Effector memory CD8-positive, alpha-beta T cell (primary cell): ENCODE measurements around the gene TLE6.
A peak's percentile ranks its signal among the peaks of the same experiment; 100 is the strongest.

Experiments
- ATAC-seq: fragments of 150-1000 bp; cut with Tn5 transposase; replicated peaks from 2 replicates; pipeline ENCODE4 v1.10.0; 2021; ENCODE audit warnings: mild to moderate bottlenecking, moderate library complexity
- DNase-seq, 3 experiments: peaks; one replicate each; pipeline ENCODE4 v3.0.0; 2021
- H3K27ac Mint-ChIP-seq, 2 donors: one replicate each; pipeline ENCODE4 v1.8.0; 2022; ENCODE audit warnings: mild to moderate bottlenecking in 2 of 2, mixed read lengths in 2 of 2, moderate library complexity in 2 of 2
- H3K27me3 Mint-ChIP-seq, 2 donors: one replicate each; pipeline ENCODE4 v1.8.0; 2022; ENCODE audit warnings: mixed read lengths in 2 of 2
- H3K36me3 Mint-ChIP-seq: one replicate; pipeline ENCODE4 v1.8.0; 2022; ENCODE audit warnings: mild to moderate bottlenecking, moderate library complexity, mixed read lengths; ENCODE audit not compliant: insufficient read depth
- H3K4me1 Mint-ChIP-seq, 2 donors: one replicate each; pipeline ENCODE4 v1.8.0; 2022; ENCODE audit warnings: low read depth in 2 of 2, mixed read lengths in 2 of 2
- H3K4me3 Mint-ChIP-seq, 2 donors: one replicate each; pipeline ENCODE4 v1.8.0; 2022; ENCODE audit warnings: mild to moderate bottlenecking in 2 of 2, mixed read lengths in 2 of 2, moderate library complexity in 2 of 2
- H3K9me3 Mint-ChIP-seq, 2 donors: one replicate each; pipeline ENCODE4 v1.8.0; 2022; ENCODE audit warnings: mixed read lengths in 2 of 2

The TLE6 gene

DNA sequence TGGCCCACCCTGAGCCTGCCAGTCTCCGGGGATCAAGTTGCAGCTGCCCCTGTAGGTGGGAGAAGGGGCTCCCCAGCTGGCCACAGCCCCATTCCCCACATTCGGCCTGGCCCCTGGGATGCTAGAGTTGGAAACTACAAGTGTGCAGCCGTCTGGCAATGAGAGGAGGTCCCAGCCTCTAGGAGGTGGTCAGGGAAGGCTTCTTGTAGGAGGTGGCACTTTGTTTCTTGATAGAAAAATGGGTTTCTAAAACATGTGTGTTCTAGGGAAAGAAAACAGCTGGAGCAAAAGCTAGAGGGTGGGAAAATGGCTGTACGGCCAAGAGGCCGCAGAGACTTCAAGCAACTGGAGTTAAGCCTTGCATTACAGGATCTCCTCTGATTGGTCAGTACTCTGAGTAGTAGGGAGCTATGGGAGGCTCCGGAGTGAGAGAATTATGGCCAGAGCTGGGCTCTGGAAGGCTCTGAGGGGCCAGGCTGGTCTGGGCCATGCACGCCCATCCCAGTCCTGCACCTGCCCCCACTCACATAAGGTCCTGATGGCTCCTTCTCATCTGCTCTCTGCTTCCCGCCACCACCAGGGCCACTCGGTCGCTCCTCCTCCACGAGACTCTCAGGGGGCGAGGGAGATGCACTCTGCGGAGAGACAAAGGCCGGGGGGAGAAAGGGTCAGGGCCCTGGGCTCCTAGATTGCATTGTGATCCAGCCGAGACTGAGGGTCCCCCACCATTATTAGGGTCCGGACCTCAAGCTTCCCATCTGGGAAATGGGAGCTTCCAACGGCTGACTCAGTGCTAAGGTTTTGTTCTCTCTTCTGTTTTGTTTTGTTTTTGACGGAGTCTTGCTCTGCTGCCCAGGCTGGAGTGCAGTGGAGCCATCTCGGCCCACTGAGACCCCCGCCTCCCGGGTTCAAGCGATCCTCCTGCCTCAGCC lies 38.0 kb downstream of the TLE6 start:
- ATAC-seq: no peak
- no peaks in the 10 kb centered on the region for H3K4me1 Mint-ChIP-seq
- DNase-seq: no peak
- no peaks in the 10 kb centered on the region for H3K9me3 Mint-ChIP-seq
- H3K4me3 Mint-ChIP-seq: no peak overlapping the region
- no peaks in the 10 kb centered on the region for H3K27me3 Mint-ChIP-seq
- peaks cover 3% of the 10 kb centered on the region for H3K36me3 Mint-ChIP-seq
- H3K27ac Mint-ChIP-seq: no peak overlapping the region

DNA sequence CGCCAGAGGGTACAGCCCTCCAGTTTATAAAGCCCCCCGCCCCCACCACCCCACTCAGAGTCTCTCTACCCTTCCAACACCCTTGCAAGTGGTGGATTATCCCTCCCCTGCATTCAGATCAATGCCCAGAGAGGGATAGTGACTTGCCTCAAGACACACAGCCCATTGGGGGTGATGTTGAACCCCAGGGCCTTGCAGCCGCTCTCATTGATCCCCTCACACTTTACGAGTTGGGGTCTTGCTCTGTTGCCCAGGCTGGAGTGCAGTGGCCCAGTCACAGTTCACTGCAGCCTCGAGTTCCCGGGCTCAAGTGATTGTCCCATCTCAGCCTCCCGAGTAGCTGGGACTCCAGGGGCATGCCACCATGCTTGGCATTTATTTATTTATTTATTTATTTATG lies 40.6 kb downstream of the TLE6 start:
- ATAC-seq: no peak
- peaks cover 3% of the 10 kb centered on the region for H3K36me3 Mint-ChIP-seq
- H3K4me3 Mint-ChIP-seq: no peak overlapping the region
- no peaks in the 10 kb centered on the region for H3K27me3 Mint-ChIP-seq
- no peak overlapping the region for H3K27ac Mint-ChIP-seq
- no peaks in the 10 kb centered on the region for H3K9me3 Mint-ChIP-seq
- no peaks in the 10 kb centered on the region for H3K4me1 Mint-ChIP-seq
- no peak for DNase-seq

DNA sequence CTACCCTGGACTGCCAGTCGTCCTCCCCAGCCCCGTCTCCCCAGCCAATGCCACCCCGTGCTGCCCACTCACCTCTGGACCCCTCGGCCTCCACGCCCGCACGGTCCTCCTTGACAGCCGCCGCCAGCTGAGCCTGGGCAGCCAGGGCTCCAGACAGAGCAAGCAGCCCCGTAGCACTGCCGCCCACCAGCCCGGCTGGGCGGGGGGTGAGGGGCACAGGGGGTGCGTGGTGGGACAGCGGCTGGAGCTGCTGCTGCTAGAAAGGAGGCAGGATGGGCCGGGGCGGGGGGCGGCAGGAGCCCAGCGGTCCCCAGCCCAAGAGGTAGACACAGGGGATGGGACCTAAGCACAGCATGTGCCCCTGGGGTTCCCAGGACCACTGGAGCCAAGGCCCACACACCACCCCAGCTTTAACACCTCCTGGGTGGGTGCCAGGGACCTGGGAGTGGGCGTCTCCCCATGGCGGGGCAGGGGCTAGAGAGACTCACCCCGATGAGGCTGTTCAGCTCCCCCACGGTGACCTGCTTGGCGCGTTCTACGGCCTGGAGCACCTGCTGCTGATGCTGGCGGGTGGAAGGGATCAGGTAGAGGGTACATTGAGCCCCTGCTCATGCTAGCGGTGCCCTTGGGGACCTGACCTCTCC lies 42.0 kb downstream of the TLE6 start:
- no peaks in the 10 kb centered on the region for H3K9me3 Mint-ChIP-seq
- no peaks in the 10 kb centered on the region for H3K27me3 Mint-ChIP-seq
- no peak for DNase-seq
- no peak overlapping the region for H3K4me3 Mint-ChIP-seq
- H3K27ac Mint-ChIP-seq: no peak overlapping the region
- H3K4me1 Mint-ChIP-seq: no peaks in the 10 kb centered on the region
- no peaks in the 10 kb centered on the region for H3K36me3 Mint-ChIP-seq
- no peak for ATAC-seq

DNA sequence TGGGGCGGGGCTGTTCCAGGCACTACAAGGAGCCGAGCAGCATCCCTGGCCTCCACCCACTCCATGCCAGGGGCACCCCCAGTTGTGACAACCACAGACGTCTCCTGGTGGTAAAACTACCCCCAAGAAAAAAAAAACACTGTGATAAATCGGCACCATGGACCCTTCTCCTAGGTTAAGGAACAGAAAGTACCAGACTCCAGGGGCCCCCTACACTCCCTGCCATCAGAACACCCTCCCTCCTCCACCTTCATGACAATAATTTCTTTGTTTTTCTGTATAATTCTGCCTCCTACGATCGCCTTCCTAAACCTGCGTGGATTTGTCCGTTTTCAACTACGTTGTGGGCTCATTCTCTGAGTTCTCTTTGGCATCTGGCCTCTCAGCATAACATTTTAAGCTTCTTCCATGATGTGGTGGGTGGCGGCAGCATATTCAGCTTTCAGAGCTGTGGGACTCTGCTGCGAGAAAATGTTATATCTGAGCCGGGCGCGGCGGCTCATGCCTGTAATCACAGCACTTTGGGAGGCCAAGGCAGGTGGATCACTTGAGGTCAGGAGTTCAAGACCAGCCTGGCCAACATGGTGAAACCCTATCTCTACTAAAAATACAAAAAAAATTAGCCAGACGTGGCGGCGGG lies 43.1 kb downstream of the TLE6 start:
- DNase-seq (no peak), ATAC-seq (no peak)
- Mint-ChIP-seq H3K27me3 (peaks cover 0 to 7% of the 10 kb centered on the region in 2 donors), H3K27ac (no peak overlapping the region), H3K9me3 (no peaks in the 10 kb centered on the region), H3K36me3 (no peaks in the 10 kb centered on the region), H3K4me3 (no peak overlapping the region), H3K4me1 (peaks cover 2 to 3% of the 10 kb centered on the region in 2 donors)

DNA sequence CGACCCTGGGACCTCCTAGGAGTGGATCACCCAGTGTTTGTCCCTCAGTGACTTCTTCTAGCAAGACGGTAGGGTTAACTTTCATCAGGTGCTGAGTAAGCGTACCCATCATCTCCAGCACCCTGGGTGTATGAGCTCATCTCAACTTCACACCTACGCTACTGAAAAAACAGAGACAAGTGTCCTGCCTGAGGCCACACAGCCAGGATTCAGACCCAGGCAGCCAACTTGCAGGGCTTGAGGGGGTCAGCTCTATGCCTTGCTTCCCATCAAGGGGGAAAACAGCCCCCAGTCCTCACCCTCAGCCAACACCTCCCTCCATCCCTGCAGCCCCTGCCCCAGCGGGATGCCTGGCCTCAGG lies 47.1 kb downstream of the TLE6 start:
- DNase-seq (no peak), ATAC-seq (no peak)
- Mint-ChIP-seq H3K4me3 (peak overlapping the region in 1 of 2 donors; percentile 41), H3K9me3 (no peaks in the 10 kb centered on the region), H3K4me1 (peaks cover 11% of the 10 kb centered on the region in 2 donors), H3K36me3 (no peaks in the 10 kb centered on the region), H3K27me3 (peaks cover 0 to 7% of the 10 kb centered on the region in 2 donors), H3K27ac (no peak overlapping the region)

DNA sequence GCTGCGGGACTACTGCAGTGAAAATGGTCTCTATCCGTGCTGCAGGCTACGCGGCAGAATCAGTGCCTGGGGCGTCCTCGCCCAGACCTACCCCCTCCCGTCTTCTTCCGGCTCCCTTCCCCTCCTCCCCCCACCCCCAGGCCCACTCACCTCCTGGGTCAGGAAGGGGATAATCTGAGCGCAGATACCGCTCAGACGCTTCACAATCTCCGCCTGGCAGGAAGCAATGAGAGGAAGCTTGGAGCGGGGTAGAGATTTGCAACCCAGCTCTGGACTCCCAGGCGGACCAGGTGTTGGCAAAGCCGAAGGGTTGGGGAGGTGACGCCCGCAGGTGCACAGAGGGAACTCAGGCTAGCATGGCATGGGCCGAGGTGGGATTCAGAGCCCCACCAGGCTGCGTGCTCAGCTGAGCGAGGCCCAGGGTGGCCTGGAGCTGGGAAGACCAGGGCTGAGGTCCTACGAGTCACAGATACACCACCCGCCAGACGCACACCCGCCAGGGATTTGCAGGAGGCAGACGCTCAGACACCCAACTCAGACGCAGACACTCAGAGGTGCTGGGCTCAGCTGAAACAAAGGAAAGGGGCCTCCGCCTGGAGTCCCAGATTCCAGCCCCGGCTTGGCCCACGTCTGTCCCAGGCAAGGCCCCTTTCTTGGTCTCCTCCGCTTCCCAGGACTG lies 47.6 kb downstream of the TLE6 start:
- Mint-ChIP-seq H3K4me1 (peaks cover 11 to 12% of the 10 kb centered on the region in 2 donors), H3K27ac (no peak overlapping the region), H3K4me3 (peak overlapping the region in 1 of 2 donors; percentile 41), H3K9me3 (no peaks in the 10 kb centered on the region), H3K36me3 (no peaks in the 10 kb centered on the region), H3K27me3 (peaks cover 0 to 7% of the 10 kb centered on the region in 2 donors)
- ATAC-seq (no peak), DNase-seq (no peak)

DNA sequence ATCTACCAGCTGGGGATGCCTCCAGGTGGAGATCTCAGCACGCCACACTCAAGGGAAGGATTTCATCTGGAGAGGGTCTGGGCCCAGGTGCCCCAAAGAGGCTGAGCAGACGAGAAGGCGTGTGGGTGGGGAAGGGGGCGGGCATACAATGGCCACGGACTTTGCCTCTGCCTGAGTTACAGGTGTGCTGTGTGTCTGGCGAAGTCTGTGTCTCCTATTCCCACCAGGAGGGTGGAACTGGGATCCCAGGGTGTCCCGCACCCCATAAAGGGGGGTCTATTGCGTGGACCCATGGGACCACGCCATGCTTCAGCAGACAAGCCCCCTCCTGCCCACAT lies 48.2 kb downstream of the TLE6 start:
- Mint-ChIP-seq H3K36me3 (no peaks in the 10 kb centered on the region), H3K4me3 (no peak overlapping the region), H3K4me1 (peaks cover 11 to 14% of the 10 kb centered on the region in 2 donors), H3K27me3 (peaks cover 0 to 7% of the 10 kb centered on the region in 2 donors), H3K27ac (no peak overlapping the region), H3K9me3 (no peaks in the 10 kb centered on the region)
- DNase-seq (no peak), ATAC-seq (no peak)

DNA sequence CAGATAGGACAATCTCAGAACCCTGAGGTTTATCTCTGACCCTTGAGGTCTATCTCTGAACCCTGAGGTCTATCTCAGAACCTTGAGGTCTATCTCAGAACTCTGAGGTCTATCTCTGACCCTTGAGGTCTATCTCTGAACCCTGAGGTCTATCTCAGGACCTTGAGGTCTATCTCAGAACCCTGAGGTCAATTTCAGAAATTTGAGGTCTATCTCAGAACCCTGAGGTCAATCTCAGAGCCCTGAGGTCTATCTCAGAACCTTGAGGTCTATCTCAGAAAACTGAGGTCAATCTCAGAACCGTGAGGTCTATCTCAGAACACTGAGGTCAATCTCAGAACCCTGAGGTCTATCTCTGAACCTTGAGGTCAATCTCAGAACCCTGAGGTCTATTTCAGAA lies 49.4 kb downstream of the TLE6 start:
- ATAC-seq: no peak
- no peak for DNase-seq
- Mint-ChIP-seq H3K27ac (no peak overlapping the region), H3K36me3 (no peaks in the 10 kb centered on the region), H3K27me3 (peaks cover 0 to 7% of the 10 kb centered on the region in 2 donors), H3K4me3 (no peak overlapping the region), H3K9me3 (no peaks in the 10 kb centered on the region), H3K4me1 (peaks cover 11 to 14% of the 10 kb centered on the region in 2 donors)

DNA sequence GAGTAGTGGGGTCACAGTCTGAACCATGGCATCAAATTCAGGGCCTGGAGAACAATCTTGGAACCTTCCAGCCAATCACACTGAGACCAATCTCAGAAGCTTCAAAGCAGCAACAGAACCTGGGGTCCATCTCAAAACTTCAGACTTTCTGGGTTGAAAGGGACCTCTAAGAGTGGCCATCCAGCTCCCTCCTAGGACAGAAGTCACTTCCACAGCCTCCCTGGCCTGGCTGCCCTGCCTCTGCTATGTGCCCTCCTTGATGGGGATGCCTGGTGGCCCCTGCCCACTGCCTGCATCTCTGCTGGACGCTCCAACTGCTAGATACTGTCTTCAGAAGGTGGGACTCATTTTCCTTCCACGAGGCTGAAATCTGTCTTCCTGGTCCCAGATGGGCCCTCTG lies 49.9 kb downstream of the TLE6 start:
- H3K36me3 Mint-ChIP-seq: no peaks in the 10 kb centered on the region
- H3K9me3 Mint-ChIP-seq: no peaks in the 10 kb centered on the region
- peaks cover 0 to 7% of the 10 kb centered on the region in 2 donors for H3K27me3 Mint-ChIP-seq
- peak overlapping the region; percentile 69 to 73 for H3K4me3 Mint-ChIP-seq
- DNase-seq (no peak), ATAC-seq (no peak)
- peak overlapping the region in 1 of 2 donors; percentile 76 for H3K27ac Mint-ChIP-seq
- peaks cover 11 to 14% of the 10 kb centered on the region in 2 donors for H3K4me1 Mint-ChIP-seq

DNA sequence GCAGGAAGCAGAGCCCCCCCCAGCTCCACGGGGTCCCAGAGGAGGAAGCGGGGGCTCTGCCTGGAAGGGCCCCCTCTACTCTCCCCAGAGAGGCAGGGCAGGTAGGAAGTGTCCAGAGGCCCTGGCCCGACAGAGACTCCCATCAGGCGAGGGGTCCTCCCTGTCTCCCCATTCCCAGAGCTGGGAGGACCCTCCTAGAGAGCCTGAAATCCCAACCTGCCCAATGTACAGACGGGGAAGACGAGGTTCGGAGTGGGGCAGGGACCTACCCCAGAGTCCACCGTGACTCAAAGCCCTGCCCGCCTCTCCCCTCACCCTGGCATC lies 50.6 kb downstream of the TLE6 start:
- DNase-seq (no peak), ATAC-seq (no peak)
- Mint-ChIP-seq H3K27me3 (peaks cover 0 to 7% of the 10 kb centered on the region in 2 donors), H3K9me3 (no peaks in the 10 kb centered on the region), H3K4me1 (peaks cover 13 to 15% of the 10 kb centered on the region in 2 donors), H3K36me3 (no peaks in the 10 kb centered on the region), H3K4me3 (peak overlapping the region; percentile 69 to 73), H3K27ac (peak overlapping the region in 1 of 2 donors; percentile 76)

DNA sequence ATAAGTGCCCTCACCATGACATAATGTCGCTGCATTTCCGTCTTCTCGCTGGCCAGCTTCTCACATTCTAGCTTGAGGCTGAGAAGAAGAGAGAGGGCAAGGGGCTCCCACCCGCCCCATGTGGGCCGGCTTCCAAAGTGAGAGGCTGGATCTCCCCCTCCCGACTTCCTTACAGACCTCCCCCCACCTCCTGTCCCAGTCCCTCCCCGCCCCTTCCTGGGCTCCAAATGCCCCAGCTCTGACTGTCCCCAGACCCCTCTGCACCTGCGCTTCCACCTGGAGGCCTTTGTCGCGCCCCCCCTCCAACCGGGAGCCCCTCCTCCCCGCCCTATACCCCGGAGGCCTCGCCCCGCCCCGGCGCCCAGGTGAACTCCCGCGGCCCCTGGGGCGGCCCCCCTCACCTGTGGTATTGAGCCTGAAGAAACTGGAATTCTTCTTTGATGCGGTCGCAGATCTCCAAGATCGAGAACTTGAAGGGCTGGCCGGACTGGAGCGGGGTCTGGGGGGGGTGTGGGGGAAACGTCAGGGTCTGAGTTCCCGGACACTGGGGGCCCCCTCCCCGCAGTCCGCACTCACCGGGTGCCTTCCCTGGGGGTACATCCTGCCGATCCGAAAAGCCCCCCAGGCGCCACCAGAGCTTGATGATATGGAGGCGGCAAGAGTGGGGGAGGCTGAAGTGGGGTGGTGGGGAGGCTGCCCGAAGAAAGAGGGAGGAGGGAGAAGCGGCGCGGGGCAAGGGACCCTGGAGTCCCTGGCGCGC lies 51.1 kb downstream of the TLE6 start:
- no peak for DNase-seq
- Mint-ChIP-seq H3K27ac (peak overlapping the region in 1 of 2 donors; percentile 58), H3K4me3 (peak overlapping the region; percentile 69 to 73), H3K9me3 (no peaks in the 10 kb centered on the region), H3K36me3 (no peaks in the 10 kb centered on the region), H3K27me3 (peaks cover 0 to 7% of the 10 kb centered on the region in 2 donors), H3K4me1 (peaks cover 14 to 15% of the 10 kb centered on the region in 2 donors)
- ATAC-seq: peak; percentile 39

DNA sequence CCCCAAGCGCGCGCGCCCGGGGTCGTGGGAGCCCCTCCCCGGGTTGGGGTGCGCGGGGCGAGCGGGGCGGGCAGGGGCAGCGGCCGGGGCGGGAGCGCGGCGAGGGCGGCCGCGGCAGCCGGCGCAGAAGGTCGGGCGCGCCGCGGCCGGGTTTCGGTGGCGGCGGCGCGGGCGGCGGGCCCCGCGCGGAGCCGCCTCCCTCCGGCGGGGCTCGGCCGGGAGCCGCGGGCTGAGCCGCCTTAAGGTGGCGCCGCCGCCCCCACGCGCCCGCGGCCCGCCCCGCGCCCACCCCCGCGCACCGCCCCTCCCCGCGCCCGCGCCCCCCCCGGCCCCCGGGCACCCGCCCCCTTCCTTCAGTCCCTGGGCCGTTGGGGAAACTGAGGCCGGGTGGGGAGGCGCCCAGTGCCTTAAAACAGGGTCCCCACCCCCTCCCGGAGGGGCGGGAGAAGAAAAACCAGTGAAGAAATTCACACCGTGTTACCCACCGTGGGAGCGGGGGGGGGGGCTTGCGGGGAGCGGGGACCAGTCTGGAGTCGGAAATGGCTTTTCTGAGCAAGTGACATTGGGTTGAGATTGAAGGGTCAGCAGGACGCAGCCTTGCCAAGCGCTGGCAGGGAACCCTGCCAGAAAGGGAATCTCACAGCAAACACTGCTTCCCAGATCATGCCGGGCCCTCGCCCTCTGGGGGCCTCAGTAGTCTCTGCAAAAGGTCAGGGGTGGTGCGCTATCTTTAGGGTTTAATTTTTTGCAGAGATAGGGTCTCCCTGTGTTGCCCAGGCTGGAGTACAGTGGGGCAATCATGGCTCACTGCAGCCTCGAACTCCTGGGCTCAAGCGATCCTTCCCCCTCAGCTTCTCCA lies 51.9 kb downstream of the TLE6 start, which contains the start of gene TLE2:
TSS of gene TLE2 (minus strand) at position 216 of the 859 bp plus-strand sequence. CDS start 376 bp downstream, outside the sequence.
- no peak for DNase-seq
- Mint-ChIP-seq H3K27ac (peak within 1 kb of the TSS; percentile 4 to 60), H3K27me3 (peaks cover 0 to 12% of the 10 kb centered on the region in 2 donors), H3K4me3 (peak within 1 kb of the TSS; percentile 69 to 73), H3K9me3 (no peaks in the 10 kb centered on the region), H3K4me1 (peaks cover 15 to 17% of the 10 kb centered on the region in 2 donors), H3K36me3 (peaks cover under 1% of the 10 kb centered on the region)
- ATAC-seq: peak; percentile 78
